ENCODE results near the gene FREM1.

Gene FREM1

DNA sequence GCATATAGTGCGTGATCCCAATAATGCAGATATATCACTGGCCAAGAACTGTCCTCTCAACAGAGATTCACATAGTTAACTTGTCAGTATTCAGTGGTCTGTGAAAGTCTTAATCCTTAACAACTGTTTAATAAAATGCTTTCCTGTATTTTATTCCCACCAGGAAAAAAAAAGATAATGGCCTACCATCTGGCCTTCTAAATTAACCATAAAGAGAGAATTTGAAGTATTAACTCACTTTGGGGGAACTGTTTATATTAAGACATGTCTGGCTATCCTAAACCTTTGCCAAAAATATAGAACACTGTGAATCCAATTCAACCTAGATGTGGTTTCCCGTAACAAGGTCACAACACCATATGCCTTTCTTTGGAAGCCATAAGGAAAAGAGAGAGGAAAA lies 818 bp upstream of the FREM1 start:
- ChIA-PET CTCF (no interaction called here), POLR2A (no interaction called here)
- TF ChIP-seq, protein P1, sequence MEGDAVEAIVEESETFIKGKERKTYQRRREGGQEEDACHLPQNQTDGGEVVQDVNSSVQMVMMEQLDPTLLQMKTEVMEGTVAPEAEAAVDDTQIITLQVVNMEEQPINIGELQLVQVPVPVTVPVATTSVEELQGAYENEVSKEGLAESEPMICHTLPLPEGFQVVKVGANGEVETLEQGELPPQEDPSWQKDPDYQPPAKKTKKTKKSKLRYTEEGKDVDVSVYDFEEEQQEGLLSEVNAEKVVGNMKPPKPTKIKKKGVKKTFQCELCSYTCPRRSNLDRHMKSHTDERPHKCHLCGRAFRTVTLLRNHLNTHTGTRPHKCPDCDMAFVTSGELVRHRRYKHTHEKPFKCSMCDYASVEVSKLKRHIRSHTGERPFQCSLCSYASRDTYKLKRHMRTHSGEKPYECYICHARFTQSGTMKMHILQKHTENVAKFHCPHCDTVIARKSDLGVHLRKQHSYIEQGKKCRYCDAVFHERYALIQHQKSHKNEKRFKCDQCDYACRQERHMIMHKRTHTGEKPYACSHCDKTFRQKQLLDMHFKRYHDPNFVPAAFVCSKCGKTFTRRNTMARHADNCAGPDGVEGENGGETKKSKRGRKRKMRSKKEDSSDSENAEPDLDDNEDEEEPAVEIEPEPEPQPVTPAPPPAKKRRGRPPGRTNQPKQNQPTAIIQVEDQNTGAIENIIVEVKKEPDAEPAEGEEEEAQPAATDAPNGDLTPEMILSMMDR (IDR thresholded peaks at IDR 0.05; ENCODE audit: control extremely low read depth, extremely low read depth, low read depth, missing control alignments), result no peak
- DNase-seq (ENCODE audit: extremely low spot score), result no peak

GRCh38 chr9:14909601-14909960 lies 647 bp downstream of the FREM1 start:
- no peak for DNase-seq (ENCODE audit: extremely low spot score)
- CTCF ChIA-PET, result interaction anchor here (0.8 kb wide), 1 partner anchor 11 kb away, joined by 3 read pairs; no protein-coding TSS in a partner anchor
- TF ChIP-seq, protein P1 (IDR thresholded peaks at IDR 0.05; ENCODE audit: control extremely low read depth, extremely low read depth, low read depth, missing control alignments), result no peak
- POLR2A ChIA-PET, result no interaction called here

- POLR2A ChIA-PET, result no interaction called here
- CTCF ChIA-PET, result interaction anchor here (0.8 kb wide), 1 partner anchor 14 kb away, joined by 3 read pairs; no protein-coding TSS in a partner anchor
- TF ChIP-seq, protein P1 (IDR thresholded peaks at IDR 0.05; ENCODE audit: control extremely low read depth, extremely low read depth, low read depth, missing control alignments), result no peak
- no peak for DNase-seq (ENCODE audit: extremely low spot score)
Measured at GRCh38 chr9:14909181-14909580, 1.0 kb downstream of the FREM1 start.

DNA sequence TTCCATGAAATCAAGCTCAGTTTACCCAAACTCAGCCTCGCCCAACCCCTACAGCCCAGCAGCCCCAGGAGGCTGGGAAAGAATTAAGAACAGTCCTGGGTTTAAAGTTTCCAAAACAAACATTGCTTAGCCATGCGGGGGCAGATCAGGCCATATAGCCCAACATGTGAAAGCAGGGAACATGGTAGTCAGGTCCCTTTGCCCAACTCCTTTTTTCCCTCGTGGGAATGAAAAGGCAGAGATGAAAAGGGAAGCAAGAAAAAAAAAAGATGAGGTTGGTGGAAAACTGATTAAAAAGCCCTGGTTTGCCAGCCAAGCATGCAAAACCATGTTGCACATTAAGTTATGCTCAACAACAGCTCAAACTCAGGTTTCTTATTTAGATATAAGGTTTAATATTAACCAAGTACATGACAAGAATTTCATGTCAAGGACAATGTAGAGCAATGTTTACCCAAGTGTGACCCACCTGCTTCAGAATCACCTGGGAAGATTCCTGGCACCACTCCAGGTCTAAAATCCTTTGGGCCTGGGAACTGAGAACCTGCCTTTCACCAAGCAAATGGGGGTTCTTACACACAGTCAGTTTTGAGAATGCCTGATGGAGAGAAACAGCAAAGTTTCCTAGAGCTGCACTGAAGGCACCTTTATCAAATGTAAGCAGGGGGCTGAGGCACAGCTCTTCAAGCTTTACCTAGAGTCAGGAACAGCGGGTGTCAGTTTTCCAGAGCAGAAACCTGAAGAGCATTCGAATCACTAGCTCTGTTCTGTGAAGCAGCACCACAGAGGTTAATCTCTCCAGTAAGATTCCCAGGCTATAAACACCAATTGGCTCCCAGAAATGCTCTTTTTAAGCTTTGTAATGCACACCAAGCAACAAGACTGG lies 1.7 kb downstream of the FREM1 start:
- ChIA-PET CTCF (interaction anchor here (0.8 to 1.6 kb wide), 3 partner anchors 12 to 40 kb away, joined by 3 read pairs; no protein-coding TSS in a partner anchor), POLR2A (no interaction called here)
- TF ChIP-seq, protein P1 (IDR thresholded peaks at IDR 0.05; ENCODE audit: control extremely low read depth, extremely low read depth, low read depth, missing control alignments), result no peak
- no peak for DNase-seq (ENCODE audit: extremely low spot score)

- ChIA-PET CTCF (interaction anchor here (1.0 to 1.6 kb wide), 3 partner anchors 9 to 41 kb away, joined by 3 to 4 read pairs (median 3); no protein-coding TSS in a partner anchor), POLR2A (no interaction called here)
- TF ChIP-seq, protein P1 (IDR thresholded peaks at IDR 0.05; ENCODE audit: control extremely low read depth, extremely low read depth, low read depth, missing control alignments), result no peak
- no peak for DNase-seq (ENCODE audit: extremely low spot score)
Measured at GRCh38 chr9:14907696-14908095, 2.5 kb downstream of the FREM1 start.

- ChIA-PET CTCF (interaction anchor here (1.0 to 1.6 kb wide), 3 partner anchors 9 to 42 kb away, joined by 3 to 4 read pairs (median 3); no protein-coding TSS in a partner anchor), POLR2A (no interaction called here)
- TF ChIP-seq, protein P1 (IDR thresholded peaks at IDR 0.05; ENCODE audit: control extremely low read depth, extremely low read depth, low read depth, missing control alignments), result no peak
- no peak for DNase-seq (ENCODE audit: extremely low spot score)
Measured at GRCh38 chr9:14907360-14907685, 2.9 kb downstream of the FREM1 start.
